ENCODE data around the gene GPR42.

Gene GPR42

GRCh38 chr19:35417713-35418534 lies 47.1 kb downstream of the GPR42 start:
- TF ChIP-seq, protein P1, sequence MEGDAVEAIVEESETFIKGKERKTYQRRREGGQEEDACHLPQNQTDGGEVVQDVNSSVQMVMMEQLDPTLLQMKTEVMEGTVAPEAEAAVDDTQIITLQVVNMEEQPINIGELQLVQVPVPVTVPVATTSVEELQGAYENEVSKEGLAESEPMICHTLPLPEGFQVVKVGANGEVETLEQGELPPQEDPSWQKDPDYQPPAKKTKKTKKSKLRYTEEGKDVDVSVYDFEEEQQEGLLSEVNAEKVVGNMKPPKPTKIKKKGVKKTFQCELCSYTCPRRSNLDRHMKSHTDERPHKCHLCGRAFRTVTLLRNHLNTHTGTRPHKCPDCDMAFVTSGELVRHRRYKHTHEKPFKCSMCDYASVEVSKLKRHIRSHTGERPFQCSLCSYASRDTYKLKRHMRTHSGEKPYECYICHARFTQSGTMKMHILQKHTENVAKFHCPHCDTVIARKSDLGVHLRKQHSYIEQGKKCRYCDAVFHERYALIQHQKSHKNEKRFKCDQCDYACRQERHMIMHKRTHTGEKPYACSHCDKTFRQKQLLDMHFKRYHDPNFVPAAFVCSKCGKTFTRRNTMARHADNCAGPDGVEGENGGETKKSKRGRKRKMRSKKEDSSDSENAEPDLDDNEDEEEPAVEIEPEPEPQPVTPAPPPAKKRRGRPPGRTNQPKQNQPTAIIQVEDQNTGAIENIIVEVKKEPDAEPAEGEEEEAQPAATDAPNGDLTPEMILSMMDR (IDR thresholded peaks at IDR 0.05; ENCODE audit: low read depth, low read length, missing control alignments): no peak
- H3K4me3 ChIP-seq (ENCODE audit: low read depth, low read length): no peak overlapping the region
- in situ Hi-C loops (cut with HindIII; ENCODE audit: low sequenced_read_pairs): no loop called here
- DNase-seq (ENCODE audit: low read depth): no peak

DNA sequence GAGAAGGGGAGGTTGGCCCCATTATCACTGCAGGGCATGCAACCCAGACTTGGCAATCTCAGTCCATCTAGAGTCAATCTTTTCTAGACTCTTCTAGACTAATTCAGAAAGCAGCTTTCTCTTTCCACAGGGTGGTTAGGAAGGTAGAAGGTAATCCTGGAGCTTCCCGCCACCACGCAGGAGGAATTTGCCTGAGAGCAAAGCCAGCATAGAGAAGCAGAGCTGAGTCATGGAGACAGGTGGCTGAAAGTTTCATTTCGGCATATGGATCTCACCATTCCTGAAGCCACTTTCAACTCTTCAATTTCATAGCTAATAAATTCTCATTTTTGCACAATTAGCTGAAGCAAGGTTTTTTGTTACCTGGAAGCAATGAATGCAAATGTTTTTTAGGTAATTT lies 48.2 kb downstream of the GPR42 start:
- DNase-seq (ENCODE audit: low read depth): no peak
- in situ Hi-C loops (cut with HindIII; ENCODE audit: low sequenced_read_pairs): no loop called here
- H3K4me3 ChIP-seq (ENCODE audit: low read depth, low read length): no peak overlapping the region
- TF ChIP-seq, protein P1 (IDR thresholded peaks at IDR 0.05; ENCODE audit: low read depth, low read length, missing control alignments): no peak

GRCh38 chr19:35419805-35420204 lies 48.9 kb downstream of the GPR42 start:
- DNase-seq (ENCODE audit: low read depth): no peak
- no peak overlapping the region for H3K4me3 ChIP-seq (ENCODE audit: low read depth, low read length)
- in situ Hi-C loops (cut with HindIII; ENCODE audit: low sequenced_read_pairs): no loop called here
- TF ChIP-seq, protein P1 (IDR thresholded peaks at IDR 0.05; ENCODE audit: low read depth, low read length, missing control alignments): no peak

DNA sequence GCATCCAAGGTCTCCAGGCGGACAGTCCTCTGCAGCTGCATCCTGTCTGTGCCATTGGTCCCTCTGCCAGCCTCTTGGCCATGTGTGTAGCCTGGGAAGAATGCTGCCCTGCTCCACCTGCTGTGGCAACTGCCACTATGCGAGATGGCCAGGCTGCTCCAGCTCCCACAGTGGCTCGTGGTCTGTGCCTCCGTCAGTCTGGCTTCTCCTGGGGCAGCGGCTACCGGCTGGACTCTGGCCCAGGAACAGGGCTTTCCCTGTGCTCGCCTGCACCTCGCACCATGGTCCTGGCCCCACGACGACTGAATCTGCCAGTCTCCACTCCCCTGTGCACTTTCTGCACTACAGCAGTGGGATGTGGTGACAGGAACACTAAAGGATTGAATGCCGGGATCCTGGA lies 50.5 kb downstream of the GPR42 start:
- in situ Hi-C loops (cut with HindIII; ENCODE audit: low sequenced_read_pairs): no loop called here
- TF ChIP-seq, protein P1 (IDR thresholded peaks at IDR 0.05; ENCODE audit: low read depth, low read length, missing control alignments): no peak
- no peak for DNase-seq (ENCODE audit: low read depth)
- no peak overlapping the region for H3K4me3 ChIP-seq (ENCODE audit: low read depth, low read length)

Measured in astrocyte of the cerebellum (primary cell).